GM12873 (cell line): ENCODE data around the gene PANK2.

Source experiments
- TF ChIP-seq, protein P1 (sequence below): IDR thresholded peaks from 2 replicates; pipeline ENCODE4 v1.5.1; 2012; ENCODE audit warnings: low read depth, mild to moderate bottlenecking, moderate library complexity, low read length, control low read depth; ENCODE audit not compliant: insufficient read depth; ENCODE audit errors: missing control alignments

Gene PANK2

DNA sequence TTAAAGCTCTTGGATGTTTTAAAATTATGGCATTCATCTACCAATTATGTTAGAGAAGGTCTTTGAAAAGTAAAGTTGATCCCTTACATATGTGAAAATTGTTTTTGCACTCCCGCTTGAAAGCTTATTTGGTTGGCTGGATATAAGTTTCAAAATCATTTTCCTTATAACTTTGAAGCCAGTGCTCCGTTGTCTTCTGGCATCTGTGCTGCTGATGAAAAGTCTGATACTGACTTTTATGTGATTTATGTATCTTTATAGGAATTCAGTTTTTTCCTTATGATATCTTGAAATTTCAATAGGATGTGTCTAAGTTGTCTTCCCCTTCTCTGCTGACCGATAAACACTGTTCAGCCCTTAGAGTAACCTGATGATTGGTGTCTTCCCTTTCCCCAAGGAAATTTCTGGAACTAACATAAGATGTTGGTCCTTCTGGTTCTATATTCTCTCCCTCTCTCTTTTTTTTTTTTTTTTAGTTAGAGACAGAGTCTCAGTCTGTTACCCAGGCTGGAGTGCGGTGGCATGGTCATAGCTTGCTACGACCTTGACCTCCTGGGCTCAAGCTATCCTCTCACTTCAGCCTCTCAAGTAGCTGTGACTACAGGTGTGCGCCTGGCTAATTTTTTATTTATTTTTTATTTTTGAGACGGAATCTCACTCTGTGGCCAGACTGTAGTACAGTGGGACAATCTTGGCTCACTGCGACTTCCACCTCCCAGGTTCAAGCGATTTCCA, 12.7 kb downstream of the PANK2 start:
- TF ChIP-seq, protein P1, sequence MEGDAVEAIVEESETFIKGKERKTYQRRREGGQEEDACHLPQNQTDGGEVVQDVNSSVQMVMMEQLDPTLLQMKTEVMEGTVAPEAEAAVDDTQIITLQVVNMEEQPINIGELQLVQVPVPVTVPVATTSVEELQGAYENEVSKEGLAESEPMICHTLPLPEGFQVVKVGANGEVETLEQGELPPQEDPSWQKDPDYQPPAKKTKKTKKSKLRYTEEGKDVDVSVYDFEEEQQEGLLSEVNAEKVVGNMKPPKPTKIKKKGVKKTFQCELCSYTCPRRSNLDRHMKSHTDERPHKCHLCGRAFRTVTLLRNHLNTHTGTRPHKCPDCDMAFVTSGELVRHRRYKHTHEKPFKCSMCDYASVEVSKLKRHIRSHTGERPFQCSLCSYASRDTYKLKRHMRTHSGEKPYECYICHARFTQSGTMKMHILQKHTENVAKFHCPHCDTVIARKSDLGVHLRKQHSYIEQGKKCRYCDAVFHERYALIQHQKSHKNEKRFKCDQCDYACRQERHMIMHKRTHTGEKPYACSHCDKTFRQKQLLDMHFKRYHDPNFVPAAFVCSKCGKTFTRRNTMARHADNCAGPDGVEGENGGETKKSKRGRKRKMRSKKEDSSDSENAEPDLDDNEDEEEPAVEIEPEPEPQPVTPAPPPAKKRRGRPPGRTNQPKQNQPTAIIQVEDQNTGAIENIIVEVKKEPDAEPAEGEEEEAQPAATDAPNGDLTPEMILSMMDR: no peak

DNA sequence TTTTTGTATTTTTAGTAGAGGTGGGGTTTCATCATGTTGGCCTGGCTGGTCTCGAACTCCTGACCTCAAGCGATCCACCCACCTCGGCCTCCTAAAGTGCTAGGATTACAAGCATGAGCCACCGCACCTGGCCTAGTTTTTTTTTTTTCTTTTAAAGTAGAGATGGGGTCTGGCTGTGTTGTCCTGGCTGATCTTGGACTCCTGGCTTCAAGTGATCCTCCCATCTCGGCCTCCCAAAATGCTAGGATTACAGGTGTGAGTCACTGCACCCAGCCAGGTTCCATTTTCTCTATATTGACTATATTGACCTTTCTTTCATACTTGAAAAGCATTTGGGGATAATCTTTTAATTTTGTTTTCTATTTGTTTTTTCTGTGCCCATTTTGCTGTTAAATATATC, 13.3 kb downstream of the PANK2 start:
- TF ChIP-seq, protein P1: no peak

DNA sequence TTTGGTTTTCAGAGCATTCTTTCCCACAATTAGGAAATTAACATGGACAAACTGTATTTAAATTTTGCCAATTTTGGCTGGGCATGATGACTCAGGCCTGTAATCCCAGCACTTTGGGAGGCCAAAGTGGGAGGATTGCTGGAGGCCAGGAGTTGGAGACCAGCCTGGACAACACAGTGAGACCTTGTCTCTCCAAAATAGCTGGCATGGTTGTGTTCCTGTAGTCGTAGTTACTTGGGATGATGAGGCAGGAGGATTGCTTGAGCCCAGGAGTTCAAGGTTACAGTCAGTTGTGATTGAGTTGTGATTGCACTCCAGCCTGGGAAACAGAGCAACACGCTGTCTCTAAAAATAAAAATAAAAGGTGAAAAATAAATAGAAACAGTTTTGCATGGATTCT, 15.0 kb downstream of the PANK2 start:
- TF ChIP-seq, protein P1: no peak

DNA sequence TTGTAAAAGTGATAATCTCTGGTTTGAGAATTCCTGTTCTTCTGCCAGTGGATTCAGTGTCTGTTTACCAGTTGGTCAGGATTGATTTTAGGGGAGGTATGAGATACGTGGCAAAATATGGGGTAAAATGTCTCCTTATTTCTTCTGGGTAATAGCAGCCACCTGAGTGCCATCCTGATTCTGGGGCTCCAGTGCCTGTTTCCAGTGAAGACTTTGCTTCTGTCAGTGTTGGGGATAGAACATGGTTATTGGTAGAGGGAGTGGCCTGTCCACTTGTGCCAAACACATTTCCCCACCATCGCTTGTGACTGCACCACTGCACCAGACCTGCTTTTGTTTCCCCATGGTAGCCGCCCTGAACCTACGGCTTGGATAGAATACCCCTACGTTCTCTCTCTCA, 15.7 kb downstream of the PANK2 start:
- TF ChIP-seq, protein P1: no peak

DNA sequence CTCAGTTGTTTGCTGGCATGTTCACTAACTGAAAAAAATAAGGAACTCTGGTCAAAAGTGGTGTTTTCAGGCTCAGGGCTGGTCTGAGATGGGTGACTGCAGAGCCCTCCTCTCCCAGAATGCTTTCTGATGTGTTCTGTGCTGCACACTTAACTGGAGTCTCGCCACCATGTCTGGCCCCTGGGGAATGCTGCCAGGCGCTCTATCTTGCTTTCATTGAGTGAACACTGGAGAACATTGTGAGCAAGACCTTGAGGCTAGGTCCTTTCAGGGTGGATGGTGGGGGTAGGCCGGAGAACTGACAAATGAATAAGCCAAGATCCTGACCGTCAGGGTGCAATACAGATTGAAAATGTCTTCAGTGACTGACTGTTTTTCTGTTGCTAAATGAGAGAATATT, 19.5 kb downstream of the PANK2 start:
- TF ChIP-seq, protein P1: no peak

- TF ChIP-seq, protein P1: no peak
Observed at GRCh38 chr20:3909952-3910366, 20.8 kb downstream of the PANK2 start.

- TF ChIP-seq, protein P1: no peak
Observed at GRCh38 chr20:3910853-3911252, 21.7 kb downstream of the PANK2 start.
